HEK293 (cell line): ENCODE data around the gene SH2D1A.

Experiments
- CTCF ChIA-PET: fragments of 350-600 bp; formaldehyde crosslinking; extraction: SDS; loops from one replicate; lab custom pipeline; 2021; ENCODE audit warnings: antibody characterized with exemption; lab: Yijun Ruan, JAX
- POLR2A ChIA-PET: fragments of 300-600 bp; formaldehyde crosslinking; extraction: SDS; loops from one replicate; lab custom pipeline; 2020; ENCODE audit warnings: antibody characterized with exemption, inconsistent platforms; lab: Yijun Ruan, JAX
- H3K27ac ChIP-seq: fragments of 200-500 bp; sonication (Bioruptor generic); 2 replicates; pipeline ENCODE4 v1.5.1; 2014; ENCODE audit warnings: low read depth, low read length, control low read depth, inconsistent platforms; ENCODE audit errors: extremely low read depth
- H3K36me3 ChIP-seq, 2 experiments: fragments of 200-500 bp in 1 of 2; sonication (Bioruptor generic) in 1 of 2; 1 replicate in 1 of 2; 2 replicates in 1 of 2; pipeline ENCODE4 v1.5.1; 2014 to 2017; ENCODE audit warnings: inconsistent platforms in 2 of 2, low read length in 2 of 2; ENCODE audit not compliant: control insufficient read depth in 2 of 2, insufficient read depth in 1 of 2
- H3K4me1 ChIP-seq: fragments of 200-500 bp; sonication (Bioruptor generic); 2 replicates; pipeline ENCODE4 v1.5.1; 2014; ENCODE audit warnings: mild to moderate bottlenecking, low read length, inconsistent platforms; ENCODE audit not compliant: control insufficient read depth, insufficient read depth
- H3K4me3 ChIP-seq: 2 replicates; pipeline ENCODE4 v1.5.1; 2011; ENCODE audit warnings: low read depth, mild to moderate bottlenecking, control low read depth, low read length, moderate library complexity
- H3K9me3 ChIP-seq: fragments of 200-500 bp; sonication (Bioruptor generic); 2 replicates; pipeline ENCODE4 v1.5.1; 2014; ENCODE audit warnings: low read depth, low read length, inconsistent platforms; ENCODE audit not compliant: control insufficient read depth, insufficient read depth
- ELK4 ChIP-seq: IDR thresholded peaks from 2 replicates; pipeline ENCODE4 v1.6.1; 2011; ENCODE audit warnings: mild to moderate bottlenecking, low read depth, low read length, borderline replicate concordance
- GLIS1 ChIP-seq: fragments of 450-650 bp; formaldehyde crosslinking; IDR thresholded peaks from 2 replicates; pipeline ENCODE4 v1.5.1; 2016; ENCODE audit warnings: missing biosample characterization, missing genetic modification characterization
- HOXA7 ChIP-seq: sonication (generic); formaldehyde crosslinking; IDR thresholded peaks from 2 replicates; pipeline ENCODE4 v1.8.1; 2022; ENCODE audit warnings: missing genetic modification reagents, borderline replicate concordance
- KLF7 ChIP-seq: fragments of 450-650 bp; formaldehyde crosslinking; IDR thresholded peaks from 2 replicates; pipeline ENCODE4 v1.5.1; 2016; ENCODE audit warnings: missing biosample characterization, missing genetic modification characterization, borderline replicate concordance
- REPIN1 ChIP-seq: fragments of 450-650 bp; formaldehyde crosslinking; IDR thresholded peaks from 2 replicates; pipeline ENCODE4 v1.5.1; 2017; ENCODE audit warnings: missing biosample characterization, missing genetic modification characterization, low read depth
- YY2 ChIP-seq: fragments of 450-650 bp; formaldehyde crosslinking; IDR thresholded peaks from 2 replicates; pipeline ENCODE4 v1.5.1; 2016; ENCODE audit warnings: missing biosample characterization, missing genetic modification characterization
- ZBTB10 ChIP-seq: fragments of 450-650 bp; formaldehyde crosslinking; IDR thresholded peaks from 2 replicates; pipeline ENCODE4 v1.5.1; 2016; ENCODE audit warnings: missing biosample characterization, missing genetic modification characterization
- ZBTB49 ChIP-seq: fragments of 450-650 bp; formaldehyde crosslinking; IDR thresholded peaks from 2 replicates; pipeline ENCODE4 v1.5.1; 2016; ENCODE audit warnings: missing biosample characterization, missing genetic modification characterization, low read depth
- ZBTB8A ChIP-seq: fragments of 450-650 bp; formaldehyde crosslinking; IDR thresholded peaks from 2 replicates; pipeline ENCODE4 v1.5.1; 2016; ENCODE audit warnings: missing biosample characterization, missing genetic modification characterization
- ZNF169 ChIP-seq: fragments of 450-650 bp; formaldehyde crosslinking; IDR thresholded peaks from 2 replicates; pipeline ENCODE4 v1.5.1; 2016; ENCODE audit warnings: missing biosample characterization, missing genetic modification characterization
- ZNF2 ChIP-seq: fragments of 450-650 bp; formaldehyde crosslinking; IDR thresholded peaks from 2 replicates; pipeline ENCODE4 v1.5.1; 2016; ENCODE audit warnings: missing biosample characterization, missing genetic modification characterization
- ZNF311 ChIP-seq: fragments of 450-650 bp; formaldehyde crosslinking; IDR thresholded peaks from 2 replicates; pipeline ENCODE4 v1.5.1; 2017; ENCODE audit warnings: missing biosample characterization, missing genetic modification characterization, borderline replicate concordance
- ZNF423 ChIP-seq: fragments of 450-650 bp; formaldehyde crosslinking; IDR thresholded peaks from 2 replicates; pipeline ENCODE4 v1.5.1; 2016; ENCODE audit warnings: missing biosample characterization, missing genetic modification characterization
- ZNF426 ChIP-seq: fragments of 450-650 bp; formaldehyde crosslinking; IDR thresholded peaks from 2 replicates; pipeline ENCODE4 v1.5.1; 2017; ENCODE audit warnings: missing biosample characterization, missing genetic modification characterization, mild to moderate bottlenecking, inconsistent platforms, moderate library complexity
- ZNF449 ChIP-seq: fragments of 450-650 bp; formaldehyde crosslinking; IDR thresholded peaks from 2 replicates; pipeline ENCODE4 v1.5.1; 2017; ENCODE audit warnings: missing biosample characterization, mild to moderate bottlenecking, missing genetic modification characterization, moderate library complexity
- ZNF501 ChIP-seq: fragments of 450-650 bp; formaldehyde crosslinking; IDR thresholded peaks from 2 replicates; pipeline ENCODE4 v1.5.1; 2016; ENCODE audit warnings: missing biosample characterization, missing genetic modification characterization
- ZNF621 ChIP-seq: fragments of 450-650 bp; formaldehyde crosslinking; IDR thresholded peaks from 2 replicates; pipeline ENCODE4 v1.5.1; 2017; ENCODE audit warnings: missing biosample characterization, missing genetic modification characterization
- ZNF639 ChIP-seq: fragments of 450-650 bp; formaldehyde crosslinking; IDR thresholded peaks from 2 replicates; pipeline ENCODE4 v1.5.1; 2016; ENCODE audit warnings: missing biosample characterization, missing genetic modification characterization
- ZNF654 ChIP-seq: fragments of 450-650 bp; formaldehyde crosslinking; IDR thresholded peaks from 2 replicates; pipeline ENCODE4 v1.5.1; 2016; ENCODE audit warnings: low read depth, missing biosample characterization, missing genetic modification characterization
- ZNF670 ChIP-seq: fragments of 450-650 bp; formaldehyde crosslinking; IDR thresholded peaks from 2 replicates; pipeline ENCODE4 v1.5.1; 2016; ENCODE audit warnings: missing biosample characterization, missing genetic modification characterization, low read depth
- ZNF776 ChIP-seq: fragments of 450-650 bp; formaldehyde crosslinking; IDR thresholded peaks from 2 replicates; pipeline ENCODE4 v1.5.0; 2017; ENCODE audit warnings: missing biosample characterization, missing genetic modification characterization, borderline replicate concordance
- ZNF843 ChIP-seq: fragments of 450-650 bp; formaldehyde crosslinking; IDR thresholded peaks from 2 replicates; pipeline ENCODE4 v1.5.1; 2016; ENCODE audit warnings: missing biosample characterization, missing genetic modification characterization

The SH2D1A gene

GRCh38 chrX:124401696-124402095, 55.3 kb downstream of the SH2D1A start (continued):
- TF ChIP-seq ZNF169 (tag by site-specific recombination) (no peak), HOXA7 (CRISPR knock-in tag) (no peak), ZNF621 (no peak), ZBTB8A (tag by site-specific recombination) (no peak), ZBTB10 (tag by site-specific recombination) (no peak)

GRCh38 chrX:124405868-124406267, 59.5 kb downstream of the SH2D1A start:
- no peaks in the 10 kb centered on the region for H3K36me3 ChIP-seq
- CTCF ChIA-PET = interaction anchor here (0.7 to 2.7 kb wide), 7 partner anchors 10 to 725 kb away, joined by 3 to 13 read pairs (median 4); no protein-coding TSS in a partner anchor
- no peak overlapping the region for H3K27ac ChIP-seq
- POLR2A ChIA-PET = no interaction called here
- H3K4me1 ChIP-seq = no peaks in the 10 kb centered on the region
- no peaks in the 10 kb centered on the region for H3K9me3 ChIP-seq
- H3K4me3 ChIP-seq = no peak overlapping the region
- no peak for TF ChIP-seq GLIS1 (tag by site-specific recombination)
- TF ChIP-seq ZNF169 (tag by site-specific recombination) = no peak
- TF ChIP-seq ZNF501 (tag by site-specific recombination) = no peak
- no peak for TF ChIP-seq ELK4
- no peak for TF ChIP-seq ZNF654 (tag by site-specific recombination)
- no peak for TF ChIP-seq ZNF449 (tag by site-specific recombination)
- no peak for TF ChIP-seq REPIN1
- no peak for TF ChIP-seq ZNF311 (tag by site-specific recombination)
- no peak for TF ChIP-seq YY2
- no peak for TF ChIP-seq ZNF2 (tag by site-specific recombination)
- no peak for TF ChIP-seq ZBTB49 (tag by site-specific recombination)
- TF ChIP-seq ZNF639 (tag by site-specific recombination) = no peak
- TF ChIP-seq ZNF776 (tag by site-specific recombination) = no peak
- no peak for TF ChIP-seq ZNF423 (tag by site-specific recombination)
- no peak for TF ChIP-seq ZNF670 (tag by site-specific recombination)
- no peak for TF ChIP-seq ZNF843
- TF ChIP-seq KLF7 (tag by site-specific recombination) = no peak
- no peak for TF ChIP-seq ZNF426 (tag by site-specific recombination)
